Measurements from ENCODE around the gene CERKL.

DNA sequence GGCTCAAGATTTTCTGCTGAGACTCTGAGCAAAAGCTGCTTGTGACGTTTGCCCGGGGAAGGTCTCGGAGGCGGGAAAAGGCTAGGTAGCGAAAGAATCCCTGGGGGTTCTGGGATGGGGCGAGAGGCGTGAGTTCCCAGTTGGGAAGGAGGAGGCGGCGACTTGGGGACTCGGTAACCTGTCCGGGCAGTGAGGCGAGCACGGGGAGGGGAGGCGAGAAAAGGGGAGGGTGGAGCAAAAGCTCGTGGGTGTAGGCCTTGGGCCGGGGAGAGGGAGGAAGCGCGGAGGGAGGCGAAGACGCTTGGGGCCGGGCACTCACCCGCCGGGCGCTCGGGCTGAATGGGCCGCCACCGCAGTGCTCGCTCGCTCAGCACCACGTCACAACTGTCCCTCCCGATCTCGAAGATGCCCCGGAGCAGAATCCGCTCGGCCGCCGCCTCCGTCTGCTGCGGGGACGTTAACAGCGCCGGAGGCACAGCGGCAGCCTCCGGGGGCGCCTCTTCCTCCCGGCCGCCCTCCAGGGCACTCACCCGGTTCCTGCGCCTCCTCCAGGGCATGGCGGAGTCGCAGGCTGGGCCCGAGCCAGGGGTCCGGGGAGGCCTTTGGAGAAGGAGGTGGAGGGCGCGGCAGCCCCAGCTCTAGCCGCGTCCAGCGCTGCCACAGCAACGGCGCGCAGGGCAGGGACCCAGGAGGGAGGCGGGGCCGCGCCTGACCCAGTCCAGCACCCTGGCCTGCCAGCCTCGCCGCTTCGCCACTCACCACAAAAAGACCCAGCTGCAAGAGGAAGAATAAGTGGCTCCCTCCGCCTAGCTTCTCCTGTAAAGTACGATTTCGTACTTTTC, at the start of gene CERKL:
- no peak for TF ChIP-seq POLR2AphosphoS5 (IDR thresholded peaks at IDR 0.05; ENCODE audit: low read depth, low read length)
- TF ChIP-seq TAF1 (IDR thresholded peaks at IDR 0.05; ENCODE audit: borderline replicate concordance, low read depth, low read length), result no peak

Data from GM12892 (cell line).